Prostate gland (tissue), 2 donors: ENCODE data around the gene STAB1.

Source experiments
- CTCF ChIP-seq, 4 experiments: fragments of 200-600 bp in 2 of 4; fragments of 450-650 bp in 2 of 4; sonication (generic) in 2 of 4; IDR thresholded peaks; 1 replicate in 3 of 4; 2 replicates in 1 of 4; pipeline ENCODE4 v1.5.1; 2016 to 2019; ENCODE audit warnings: antibody characterized with exemption in 4 of 4, mild to moderate bottlenecking in 2 of 4, moderate library complexity in 2 of 4
- POLR2A ChIP-seq: fragments of 450-650 bp; IDR thresholded peaks from one replicate; pipeline ENCODE4 v1.6.1; 2016; ENCODE audit warnings: antibody characterized with exemption, mild to moderate bottlenecking
- POLR2AphosphoS5 ChIP-seq: sonication (generic); formaldehyde crosslinking; IDR thresholded peaks from one replicate; pipeline ENCODE4 v1.6.1; 2017; ENCODE audit warnings: antibody characterized with exemption

GRCh38 chr3:52451237-52452083 is 43.7 kb upstream of the STAB1 start:
- TF ChIP-seq POLR2A (no peak), CTCF (IDR thresholded peaks at IDR 0.05) (no peak), POLR2AphosphoS5 (no peak)
